HG02623 (cell line): ENCODE results near the gene C1orf198.

Experiments used
- ATAC-seq: cut with Tn5 transposase; IDR thresholded peaks from one replicate; pipeline ENCODE4 v1.9.1; 2021; ENCODE audit warnings: moderate library complexity; ENCODE audit not compliant: unreplicated experiment

Gene C1orf198

DNA sequence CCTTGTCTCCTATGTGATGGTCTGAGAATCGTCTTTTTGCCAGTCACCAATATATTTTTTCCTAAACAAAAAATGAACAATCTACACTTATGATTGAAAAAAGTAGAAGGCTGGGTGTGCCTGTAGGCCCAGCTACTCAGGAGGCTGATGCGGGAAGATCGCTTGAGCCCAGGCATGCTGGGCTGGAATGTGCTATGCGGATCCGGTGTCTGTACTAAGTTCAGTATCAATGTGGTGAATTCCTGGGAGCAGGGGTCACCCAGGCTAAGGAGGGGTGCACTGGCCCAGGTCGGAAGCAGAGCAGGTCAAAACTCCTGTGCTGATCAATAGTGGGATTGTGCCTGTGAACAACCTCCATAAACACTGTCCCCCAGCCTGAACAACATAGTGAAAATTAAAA lies 25.7 kb upstream of the C1orf198 start:
- ATAC-seq = no peak

GRCh38 chr1:230892018-230892491 lies 23.7 kb upstream of the C1orf198 start:
- no peak for ATAC-seq

DNA sequence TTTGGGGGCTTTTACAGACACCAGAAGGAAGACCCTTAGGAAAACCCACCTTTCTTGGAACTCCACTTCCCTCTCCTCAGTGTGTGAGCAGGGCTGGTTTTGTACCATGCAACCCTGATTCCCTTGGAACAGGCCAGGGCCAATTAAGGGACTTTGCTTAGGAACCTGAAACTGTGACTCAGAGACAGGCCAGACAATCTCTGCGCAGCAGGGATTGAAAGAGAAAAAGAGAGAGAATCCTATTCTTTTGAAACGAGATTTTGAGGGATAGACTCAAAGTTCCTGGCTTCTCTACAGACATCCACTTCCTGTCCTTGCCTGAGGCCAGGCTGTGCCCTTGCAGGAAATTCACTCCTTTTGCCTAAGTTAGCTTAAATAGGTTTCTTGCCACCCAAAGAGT lies 23.1 kb upstream of the C1orf198 start:
- no peak for ATAC-seq

- no peak for ATAC-seq
These were observed 16.3 kb upstream of the C1orf198 start for GRCh38 chr1:230884646-230885045.

GRCh38 chr1:230883967-230884366 lies 15.6 kb upstream of the C1orf198 start:
- no peak for ATAC-seq

GRCh38 chr1:230879778-230880177 lies 11.5 kb upstream of the C1orf198 start:
- ATAC-seq = no peak

GRCh38 chr1:230878591-230878990 lies 10.3 kb upstream of the C1orf198 start:
- ATAC-seq = no peak

- ATAC-seq = no peak
These were observed 9.7 kb upstream of the C1orf198 start for GRCh38 chr1:230877924-230878590.

- ATAC-seq = no peak
These were observed 9.0 kb upstream of the C1orf198 start for GRCh38 chr1:230877146-230877923.

- ATAC-seq = no peak
These were observed 8.3 kb upstream of the C1orf198 start for GRCh38 chr1:230876660-230877059.

DNA sequence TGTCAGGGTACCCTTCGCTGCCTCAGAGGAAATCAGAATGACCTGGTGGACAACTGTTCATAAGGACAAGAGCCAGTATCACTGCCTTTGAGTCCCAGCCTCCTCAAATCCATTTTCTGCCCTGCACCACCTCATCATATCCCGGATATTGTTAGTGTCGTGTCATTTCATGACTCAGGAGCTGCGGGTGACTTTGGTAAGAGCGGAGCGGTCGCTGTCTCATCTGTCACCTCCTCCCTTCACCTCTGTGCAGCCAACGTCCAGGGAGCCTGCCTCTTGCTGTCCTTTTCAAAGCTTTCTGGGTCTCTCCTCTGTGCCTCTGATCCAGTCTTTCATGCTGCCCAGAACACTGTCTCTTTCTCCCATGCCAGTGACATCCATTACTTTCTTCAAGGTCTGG lies 7.0 kb upstream of the C1orf198 start:
- no peak for ATAC-seq

DNA sequence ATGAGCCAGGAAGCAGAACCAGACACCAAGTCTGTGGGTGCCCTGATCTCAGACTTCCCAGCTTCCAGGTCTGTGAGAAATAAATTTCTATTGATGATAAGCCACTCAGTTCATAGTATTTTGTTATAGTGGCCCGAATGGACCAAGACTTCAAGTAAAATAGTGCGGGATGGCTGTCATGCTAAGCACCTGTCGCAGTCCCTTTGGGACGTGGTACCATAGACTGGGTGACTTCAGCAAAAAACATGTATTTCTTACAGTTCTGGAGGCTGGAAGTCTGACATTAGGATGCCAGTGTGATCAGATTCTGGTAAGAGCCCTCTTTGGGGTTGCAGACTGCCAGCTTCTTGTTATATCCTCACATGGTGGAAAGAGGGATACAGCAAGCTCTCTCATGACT lies 2.6 kb upstream of the C1orf198 start:
- ATAC-seq = no peak

DNA sequence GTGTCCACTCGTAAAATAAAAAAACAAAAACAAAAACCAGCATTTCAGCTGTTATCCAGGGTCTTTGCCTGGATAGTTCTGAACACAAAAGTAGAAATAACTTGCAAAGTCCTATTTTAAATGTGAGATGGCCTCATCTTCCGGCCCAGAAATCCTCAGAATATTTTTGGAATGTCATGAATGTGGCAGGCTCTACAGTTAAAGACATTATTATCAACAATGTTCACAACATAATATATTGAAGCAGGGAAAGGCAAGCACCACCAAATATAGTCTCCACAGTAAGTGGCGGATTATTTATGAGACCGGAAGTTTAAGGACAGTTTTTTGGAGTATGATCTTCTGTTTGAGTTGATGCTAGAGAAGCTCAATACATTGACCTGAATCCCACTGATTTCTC lies 1.2 kb upstream of the C1orf198 start:
- no peak for ATAC-seq

- ATAC-seq = peak; percentile 35
These were observed 540 bp upstream of the C1orf198 start for GRCh38 chr1:230868736-230869385.

- ATAC-seq = no peak
These were observed 1.0 kb downstream of the C1orf198 start for GRCh38 chr1:230867101-230867902.

- no peak for ATAC-seq
These were observed 1.9 kb downstream of the C1orf198 start for GRCh38 chr1:230866171-230867070.

- no peak for ATAC-seq
These were observed 3.1 kb downstream of the C1orf198 start for GRCh38 chr1:230865062-230865817.

DNA sequence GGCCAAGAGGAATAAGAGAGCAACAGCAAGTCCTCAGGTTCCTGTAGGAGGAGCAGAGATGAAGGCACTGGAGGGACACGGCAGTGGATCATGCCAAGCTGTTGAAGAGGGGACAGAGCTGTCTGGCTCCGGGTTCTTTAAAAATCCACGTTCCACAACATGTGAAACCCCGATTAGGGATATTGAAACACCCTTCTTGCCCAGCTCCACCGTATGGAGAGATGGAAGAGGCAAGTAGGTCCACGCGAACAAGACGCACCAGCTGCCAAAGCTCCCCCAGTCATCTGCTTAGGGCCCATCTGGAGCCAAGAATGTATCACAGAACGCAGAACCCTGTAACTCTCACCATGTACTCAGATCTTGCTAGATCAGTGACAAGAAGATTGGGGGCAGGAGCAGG lies 3.9 kb downstream of the C1orf198 start:
- ATAC-seq = no peak

- ATAC-seq = no peak
These were observed 4.9 kb downstream of the C1orf198 start for GRCh38 chr1:230863449-230863848.
